IPS-NIHi11 (cell line): ENCODE measurements around the gene FRMD3.

Experiments used
- DNase-seq: peaks from one replicate; pipeline ENCODE4 v3.0.0; 2012; ENCODE audit warnings: mixed read lengths, low spot score

Gene FRMD3

DNA sequence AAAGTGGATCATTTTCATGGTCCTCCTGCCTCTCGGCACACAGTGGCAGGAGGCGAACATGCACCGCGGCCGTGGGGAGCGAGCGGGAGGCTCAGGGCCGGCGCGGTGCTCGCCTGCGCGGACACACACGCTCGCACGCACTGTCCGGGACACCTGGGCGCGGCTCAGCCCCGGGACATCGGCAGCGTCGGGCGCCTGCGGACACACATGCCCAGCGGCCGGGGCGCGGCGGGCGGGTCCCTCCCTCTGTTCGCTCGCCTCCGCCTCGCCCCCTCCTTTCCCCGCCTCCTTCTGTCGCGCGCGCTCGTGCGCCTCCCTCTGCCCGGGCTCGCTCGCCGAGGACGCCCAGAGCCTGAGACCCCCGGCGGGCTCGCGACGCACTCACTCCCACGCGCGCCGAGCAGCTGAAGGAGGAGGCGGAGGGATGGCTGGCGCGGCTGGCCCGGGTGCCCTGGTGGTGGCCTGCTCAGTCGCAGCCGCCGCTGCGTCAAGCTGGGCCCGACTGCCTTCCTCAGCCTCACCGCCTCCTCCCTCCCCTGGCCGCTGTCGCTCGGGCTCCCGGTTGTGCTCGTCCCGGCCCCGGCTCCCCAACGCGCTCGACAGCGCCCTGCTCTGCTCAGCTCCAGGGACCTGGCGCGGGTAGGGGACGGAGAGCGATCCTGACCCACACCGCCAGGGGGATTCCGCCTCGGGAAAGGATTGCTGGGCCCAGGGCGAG, at the start of gene FRMD3:
Gene FRMD3 (minus strand): TSS at position 230 of the 718 bp plus-strand sequence. CDS start 170 bp downstream, at position 60.
- peak; percentile 85 for DNase-seq

DNA sequence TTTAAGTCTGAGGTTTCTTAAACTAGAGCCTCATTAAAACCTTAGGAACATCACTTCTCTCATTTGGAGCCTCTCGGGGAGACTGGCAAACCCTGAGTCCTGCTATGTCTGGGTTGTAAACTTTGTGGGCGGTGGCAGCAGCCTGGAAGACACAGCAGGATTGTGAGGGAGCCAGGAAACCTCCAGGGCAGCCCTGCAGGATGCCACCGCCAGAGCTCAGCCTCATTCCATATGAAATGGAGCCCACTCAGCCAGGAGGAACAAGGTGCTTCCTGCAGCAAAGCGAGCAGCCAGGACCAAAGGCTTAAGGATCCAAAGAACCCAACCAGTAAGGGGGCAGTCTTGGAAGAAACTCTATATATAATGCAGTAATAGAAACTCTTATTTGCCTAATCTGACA, 46.8 kb upstream of the FRMD3 start:
- peak; percentile 21 for DNase-seq

DNA sequence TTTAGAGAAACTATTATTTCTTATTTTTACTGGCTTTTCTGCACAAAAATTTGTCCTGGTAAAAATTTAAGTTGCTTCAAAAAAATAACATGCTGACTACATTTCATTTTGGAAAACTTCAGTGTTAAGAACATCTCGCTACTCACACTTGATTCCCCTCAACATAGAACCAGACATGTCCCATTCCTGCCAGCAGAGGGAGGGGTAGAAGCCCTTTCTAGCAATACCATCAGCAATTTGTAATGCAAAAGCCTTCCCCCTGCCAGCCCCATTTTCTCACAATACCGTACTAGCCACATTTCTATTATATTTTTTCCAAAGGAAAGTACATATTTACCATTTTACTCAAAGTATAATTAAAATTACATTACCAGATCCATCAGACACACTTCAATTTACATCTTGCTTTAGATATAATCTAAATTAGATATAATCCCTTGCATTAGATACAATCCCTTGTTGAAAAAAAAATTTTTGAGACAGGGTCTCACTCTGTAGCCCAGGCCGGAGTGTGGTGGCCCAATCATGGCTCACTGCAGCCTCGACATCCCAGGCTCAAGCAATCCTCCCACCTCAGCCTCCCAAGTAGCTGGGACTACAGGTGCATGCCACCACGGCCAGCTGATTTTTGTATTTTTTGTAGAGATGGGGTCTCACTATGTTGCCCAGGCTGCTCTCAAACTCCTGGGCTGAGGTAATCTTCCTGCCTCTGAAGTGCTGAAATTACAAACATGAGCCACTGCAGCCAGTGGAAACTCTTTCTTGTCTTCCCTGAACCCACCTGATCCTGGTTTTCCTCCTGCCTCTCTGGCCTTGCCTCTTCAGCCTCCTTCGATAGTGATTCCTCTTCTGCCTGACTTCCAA, 45.2 kb upstream of the FRMD3 start:
- peak; percentile 77 for DNase-seq

DNA sequence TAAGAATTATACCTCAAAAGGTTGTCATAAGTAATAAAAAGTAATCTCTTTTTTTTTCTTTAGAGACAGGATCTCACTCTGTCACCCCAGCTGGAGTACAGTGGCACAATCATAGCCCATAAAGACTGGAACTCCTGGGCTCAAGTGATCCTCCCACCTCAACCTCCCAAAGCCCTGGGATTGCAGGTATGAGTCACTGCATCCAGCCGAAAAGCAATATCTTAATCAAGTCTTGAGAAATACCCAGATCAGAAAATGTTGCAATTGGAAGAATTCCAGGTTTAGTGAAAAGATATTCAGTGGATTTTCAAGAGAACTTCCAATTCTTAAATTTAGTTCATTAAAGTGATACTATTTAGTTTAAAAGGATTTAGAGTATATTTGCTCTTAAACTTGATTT, 43.8 kb upstream of the FRMD3 start:
- DNase-seq: no peak

DNA sequence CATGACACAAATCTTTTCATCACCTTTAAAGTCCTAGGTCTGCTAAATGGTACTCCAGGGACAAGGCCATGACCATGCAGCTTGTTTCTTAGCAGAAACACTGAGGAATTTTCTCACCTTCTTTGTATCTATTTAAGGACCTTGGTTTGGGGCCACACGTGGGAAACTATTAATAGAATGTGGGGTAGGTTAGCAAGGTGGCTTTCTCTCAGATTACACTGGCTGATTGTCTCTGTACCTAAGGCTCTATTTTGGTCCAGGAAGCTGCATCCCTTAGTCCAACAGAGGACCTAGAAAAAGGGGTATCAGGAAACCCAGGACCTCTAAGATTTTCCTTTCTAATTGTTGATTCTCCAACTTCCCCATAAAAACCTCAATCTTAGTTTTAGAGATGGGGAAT, 36.3 kb upstream of the FRMD3 start:
- DNase-seq: no peak

DNA sequence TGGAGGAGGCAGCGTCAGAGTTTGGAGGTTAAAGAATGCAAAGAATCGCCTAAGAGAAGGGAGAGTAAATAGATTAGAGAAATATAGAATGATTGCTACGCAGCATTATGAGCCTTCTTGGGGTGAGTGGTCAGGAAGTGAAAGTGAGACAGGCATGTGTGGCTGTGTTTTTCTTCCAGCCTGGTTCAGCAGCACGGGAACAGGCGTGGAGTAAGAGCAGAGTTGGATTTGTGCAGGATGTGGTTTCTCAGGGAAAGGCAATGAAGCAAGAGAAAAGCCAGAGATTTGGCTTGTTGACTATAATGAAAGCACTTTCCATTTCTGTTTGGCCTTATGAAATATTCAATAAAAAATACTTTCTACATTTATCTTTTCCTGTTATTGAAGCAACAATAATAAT, 34.3 kb upstream of the FRMD3 start:
- DNase-seq: no peak

DNA sequence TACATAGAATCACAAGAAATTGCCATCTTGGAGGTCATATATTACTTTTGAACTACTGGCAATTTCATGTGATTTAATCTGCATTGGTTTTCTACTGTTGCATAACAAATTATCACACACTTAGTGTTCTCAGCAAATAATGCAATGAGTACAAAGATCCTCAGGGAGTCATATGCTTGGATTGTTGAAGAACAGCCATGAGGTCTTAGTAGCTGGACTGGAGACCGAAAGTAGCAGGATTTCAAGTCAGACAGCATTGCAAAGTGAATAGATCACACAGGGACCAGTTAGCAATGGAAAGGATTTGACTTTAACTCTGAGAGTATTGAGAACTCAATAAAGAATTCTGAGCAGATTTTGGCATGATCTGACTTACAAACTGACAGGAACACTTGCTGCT, 32.2 kb upstream of the FRMD3 start:
- no peak for DNase-seq

DNA sequence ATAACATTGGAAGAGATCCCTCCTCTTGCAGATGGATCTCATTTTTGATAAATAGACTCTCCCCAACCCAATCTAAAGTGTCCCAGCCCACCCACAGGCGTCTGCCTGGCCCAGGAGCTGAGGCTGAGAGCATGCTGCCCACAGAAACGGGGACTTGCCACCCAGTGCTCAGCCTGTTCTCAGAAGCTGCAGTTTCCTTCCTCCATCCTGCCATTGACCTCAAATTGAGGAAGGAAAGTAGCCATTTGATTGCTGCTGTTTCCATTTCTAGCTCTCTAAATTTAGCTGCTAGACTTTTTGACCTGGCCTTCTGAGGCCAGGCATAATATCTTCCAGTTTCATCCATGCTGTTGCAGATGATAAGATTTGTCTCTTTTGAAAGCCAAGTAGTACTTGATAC, 31.1 kb upstream of the FRMD3 start:
- no peak for DNase-seq

DNA sequence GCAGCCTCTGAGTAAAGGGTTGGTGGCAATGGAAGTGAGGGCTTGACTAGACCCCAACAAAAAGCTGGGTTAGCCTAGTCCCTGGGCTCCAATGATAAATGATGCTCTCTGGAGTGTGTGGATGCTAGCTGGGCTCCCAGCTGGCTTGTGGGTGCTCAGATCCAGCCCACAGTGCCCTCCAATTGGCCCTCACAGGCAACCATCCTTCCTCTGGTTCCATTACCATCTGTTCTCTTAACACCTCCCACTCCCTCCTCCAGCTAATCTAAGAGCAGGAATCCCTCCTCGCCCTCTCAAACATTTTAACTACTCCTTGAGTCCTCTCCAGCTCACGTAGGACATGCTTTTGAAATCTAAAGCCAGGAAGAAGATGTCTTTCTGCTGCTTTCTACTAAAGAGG, 25.2 kb upstream of the FRMD3 start:
- no peak for DNase-seq

DNA sequence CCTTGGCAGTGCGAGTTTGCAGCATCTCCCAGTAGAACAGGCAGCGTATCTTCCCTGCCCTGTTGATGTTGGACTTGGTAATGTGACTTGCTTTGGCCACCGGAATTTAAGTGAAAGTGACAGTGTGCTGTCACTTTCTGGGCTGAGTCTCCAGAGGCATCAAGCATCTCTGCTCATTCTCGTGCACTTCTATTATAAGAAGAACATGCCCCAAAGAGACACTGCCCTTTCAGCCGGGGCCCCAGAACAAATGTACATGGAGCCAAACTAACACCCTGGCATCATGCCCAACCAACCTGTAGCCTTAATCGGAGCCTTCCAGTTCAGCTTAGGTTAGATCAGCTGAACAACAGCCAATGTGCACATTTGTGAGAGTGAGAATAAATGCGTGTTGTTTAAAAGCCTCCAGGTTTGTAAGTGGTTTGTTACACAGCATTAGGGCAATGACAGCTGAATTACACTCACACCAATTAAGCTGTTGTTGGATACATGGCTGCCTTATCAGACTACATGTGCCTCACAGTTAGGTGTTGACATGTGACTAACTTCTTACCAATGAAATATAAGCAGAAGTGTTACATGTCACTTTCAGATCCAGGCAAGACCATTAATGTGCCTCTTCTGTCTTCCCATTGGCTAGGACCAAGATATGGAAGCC, 22.1 kb upstream of the FRMD3 start:
- DNase-seq: no peak

DNA sequence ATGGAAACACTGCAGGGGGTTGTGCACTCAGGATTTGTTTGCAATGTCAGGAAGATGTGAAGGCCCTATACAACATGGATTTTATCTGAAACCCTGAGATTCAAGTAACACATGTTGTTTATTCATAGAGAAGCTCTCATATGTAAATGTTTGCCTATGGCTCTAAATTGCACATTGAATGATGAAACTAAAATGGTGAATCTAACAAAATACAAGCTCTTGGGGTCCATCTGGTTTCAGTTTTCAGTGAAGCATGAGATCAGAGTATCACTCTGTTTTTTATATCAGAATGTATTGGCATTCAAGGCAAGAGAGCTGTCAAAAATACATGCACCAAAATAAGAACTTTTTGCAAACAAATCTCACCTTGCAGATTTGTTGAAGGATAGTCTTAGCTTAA, 19.6 kb upstream of the FRMD3 start:
- DNase-seq: no peak

DNA sequence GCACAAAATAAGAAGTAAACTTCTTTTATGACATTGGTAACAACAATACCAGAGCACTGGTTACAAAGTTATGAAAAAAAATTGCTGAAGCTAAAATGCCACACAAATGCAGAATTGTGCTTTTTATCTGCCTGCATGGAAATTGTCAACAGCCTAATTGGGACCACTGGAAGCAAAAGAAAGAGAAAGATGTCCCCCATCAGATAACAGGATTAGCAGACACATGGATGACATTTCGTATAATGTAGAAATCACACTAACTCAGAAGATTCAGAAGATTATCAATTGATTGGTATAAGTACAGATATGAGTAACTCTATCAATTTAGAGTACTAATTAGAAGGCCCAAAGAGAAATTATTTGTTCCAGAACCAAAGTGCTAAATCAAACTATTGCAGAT, 19.1 kb upstream of the FRMD3 start:
- no peak for DNase-seq

DNA sequence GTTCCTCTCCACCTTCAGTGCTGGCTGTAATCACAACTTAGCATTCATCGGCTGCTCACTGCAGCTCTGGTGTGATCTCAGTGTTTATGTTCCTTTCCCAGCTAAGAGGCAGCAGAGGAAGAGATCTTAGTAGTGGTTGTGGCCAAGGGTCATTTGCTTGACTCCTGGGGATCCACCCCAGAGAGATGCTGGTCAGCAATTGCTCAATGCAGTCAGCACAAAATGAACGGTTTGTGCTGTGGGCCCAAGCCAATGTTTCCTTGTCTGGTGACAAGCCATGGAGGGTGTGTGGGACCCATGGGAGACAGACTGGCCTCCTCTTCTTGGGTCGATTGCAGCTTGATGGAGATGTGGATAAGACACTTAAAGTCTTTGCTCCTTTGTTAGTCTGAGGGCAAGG, 16.1 kb upstream of the FRMD3 start:
- no peak for DNase-seq

DNA sequence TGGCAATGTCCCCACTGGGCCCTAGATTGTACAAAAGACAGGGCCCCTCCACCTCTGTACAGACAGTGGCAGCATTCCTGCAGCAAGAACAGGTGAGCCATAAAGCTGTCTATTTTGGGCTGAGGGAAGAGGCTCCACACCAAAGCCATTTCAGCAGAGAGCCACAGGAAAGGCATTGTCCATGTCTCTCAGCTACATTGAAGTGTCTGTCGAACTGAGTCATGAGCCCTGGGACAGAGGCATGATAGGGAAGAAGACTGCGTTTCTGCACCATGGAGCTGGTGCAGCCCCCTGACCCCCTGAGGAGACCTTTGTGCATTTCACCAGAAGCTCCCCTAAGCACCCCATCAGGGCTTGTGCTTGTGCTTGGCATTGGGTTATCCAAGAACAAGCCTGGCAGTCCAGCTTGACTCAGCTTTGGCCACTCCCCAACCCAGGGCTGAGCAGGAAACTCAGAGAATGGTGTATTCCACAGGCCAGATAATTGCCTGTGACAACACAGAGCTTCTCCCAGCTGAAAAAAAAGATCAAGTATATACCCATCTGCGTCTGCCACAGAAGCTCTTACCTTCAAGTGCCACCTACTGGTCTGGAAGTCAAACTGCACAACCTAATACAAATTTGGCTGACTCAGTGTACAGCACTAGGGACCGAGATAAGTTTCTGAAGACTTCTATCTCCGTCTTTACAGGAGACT, 5.9 kb upstream of the FRMD3 start:
- peak; percentile 58 for DNase-seq

DNA sequence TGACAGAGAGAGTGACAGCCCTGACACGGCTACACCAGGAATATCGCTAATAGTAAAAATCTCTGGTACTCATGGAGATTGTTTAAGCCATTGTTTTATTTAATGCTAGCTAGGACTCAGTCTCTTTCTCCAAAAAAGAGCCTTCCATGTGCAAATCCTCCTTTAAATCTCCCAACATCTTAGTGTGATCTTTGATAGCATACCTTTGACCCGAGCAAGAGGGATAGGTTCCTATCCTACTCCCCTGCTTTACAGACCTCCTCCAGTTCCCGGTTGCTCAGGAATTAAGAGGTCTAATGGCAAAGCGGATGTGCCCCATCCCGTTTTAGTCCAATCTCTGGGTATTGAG, 663 bp upstream of the FRMD3 start:
- DNase-seq: no peak

DNA sequence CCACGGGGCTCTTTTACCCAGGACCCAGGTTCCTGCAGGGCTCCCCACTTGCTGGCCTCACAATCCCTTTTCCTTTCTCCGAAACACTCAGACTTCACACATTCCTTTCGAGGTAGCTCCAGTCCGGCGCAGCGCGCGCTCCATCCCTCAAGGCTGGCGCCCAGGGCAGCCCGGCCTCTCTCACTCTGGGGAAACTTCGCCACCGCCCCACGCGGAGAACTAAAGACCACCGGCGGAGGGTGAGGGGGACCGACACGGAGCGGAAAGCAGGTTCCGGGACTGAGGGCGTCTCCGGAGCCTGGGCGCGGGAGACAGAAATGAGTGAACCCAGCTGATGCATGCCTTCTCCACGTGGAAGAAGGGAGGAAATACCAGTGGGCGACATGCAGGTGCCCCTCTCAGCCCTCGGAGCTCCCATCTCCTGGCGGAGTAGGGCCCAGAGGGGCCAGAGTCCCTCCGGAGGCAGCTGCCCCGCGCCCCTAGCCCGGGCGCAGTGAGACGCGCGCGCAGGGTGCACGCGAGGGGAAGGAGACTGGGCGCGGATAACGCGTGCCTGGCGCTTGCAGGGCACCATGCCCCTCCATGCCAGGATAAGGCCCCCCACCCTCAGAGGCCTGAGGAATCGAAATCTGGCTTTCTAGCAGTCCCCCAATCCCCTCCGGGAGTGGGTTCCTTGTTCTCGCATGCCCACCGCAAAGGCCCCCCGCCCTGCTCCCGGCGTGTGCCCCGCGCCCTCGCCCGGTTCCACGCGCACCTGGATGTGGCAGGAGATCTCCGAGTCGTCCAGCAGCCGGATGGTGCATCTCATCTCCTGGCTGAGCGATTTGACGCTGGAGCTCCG, 650 bp downstream of the FRMD3 start:
- DNase-seq: no peak

DNA sequence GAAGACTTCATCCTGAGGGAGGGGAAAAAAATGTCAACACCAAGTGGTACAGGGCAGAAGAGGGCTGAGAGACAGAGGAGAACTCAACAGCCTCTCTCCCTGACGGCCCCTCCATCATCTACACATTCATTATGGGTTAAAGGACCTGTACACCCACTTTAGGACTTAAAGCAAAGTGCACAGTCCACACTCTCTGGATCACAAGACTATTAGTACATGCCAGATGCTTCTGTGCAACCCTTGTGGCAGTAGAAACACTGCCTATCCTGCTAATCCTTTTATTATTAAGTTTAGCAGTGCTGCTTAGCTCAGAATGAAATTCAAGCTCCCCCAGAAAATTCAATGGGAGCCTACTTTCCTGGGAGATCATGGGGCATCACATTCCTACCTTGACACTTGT, 1.9 kb downstream of the FRMD3 start:
- DNase-seq: no peak

DNA sequence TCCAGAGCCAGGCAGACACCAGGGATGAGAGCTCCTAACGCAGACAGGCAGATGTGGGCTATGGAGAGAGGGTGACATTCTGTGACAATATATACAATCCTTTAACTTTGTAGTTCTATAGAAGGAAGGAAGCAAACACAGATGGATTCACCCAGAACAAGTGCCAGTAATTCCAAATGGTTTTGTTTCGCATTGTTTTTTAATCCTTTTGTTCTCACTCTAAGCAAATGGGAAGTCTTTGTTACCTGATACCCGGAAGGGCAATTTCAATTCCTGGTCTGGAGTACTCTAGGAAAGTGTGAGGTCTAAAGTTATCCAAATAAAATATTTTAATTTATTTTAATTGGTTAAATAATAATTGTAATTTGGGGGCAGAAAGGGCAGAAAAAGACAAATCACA, 2.5 kb downstream of the FRMD3 start:
- peak; percentile 22 for DNase-seq

DNA sequence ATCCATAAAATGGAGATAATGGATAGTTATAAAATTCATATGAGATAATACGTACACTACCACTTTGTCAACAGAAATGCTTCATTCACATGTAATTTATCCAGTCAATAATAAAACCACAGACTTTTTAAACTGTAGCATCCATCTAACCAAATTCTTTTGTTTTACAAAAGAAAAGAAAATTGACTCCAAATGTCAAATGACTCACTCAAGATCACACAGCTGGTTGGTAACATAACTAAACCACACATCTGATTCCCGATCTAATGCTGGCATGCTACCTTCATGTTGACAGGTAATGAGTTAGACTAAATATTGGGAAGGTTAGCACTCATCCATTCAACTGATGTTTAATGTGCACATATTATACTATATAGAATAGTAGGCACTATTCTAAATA, 4.9 kb downstream of the FRMD3 start:
- no peak for DNase-seq

DNA sequence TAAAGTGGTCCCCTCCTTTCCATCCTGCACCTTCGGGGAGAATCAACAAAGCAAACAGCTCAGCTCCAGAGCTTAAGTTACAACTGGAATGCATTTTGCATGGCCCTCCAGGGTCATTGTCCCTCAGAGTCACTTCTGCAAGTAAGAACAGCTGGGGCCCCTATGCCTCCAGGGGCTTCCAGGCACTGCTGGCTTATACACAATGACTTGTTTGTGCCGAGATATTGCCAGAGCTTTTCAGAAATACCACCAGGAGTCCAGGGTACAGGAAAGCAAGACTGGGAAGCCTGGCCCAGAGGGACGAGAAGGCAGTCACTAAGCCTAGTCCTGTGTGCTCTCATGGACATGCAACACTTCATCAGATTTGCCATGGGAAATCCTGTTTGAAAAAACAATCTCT, 11.3 kb downstream of the FRMD3 start:
- DNase-seq: peak; percentile 26

DNA sequence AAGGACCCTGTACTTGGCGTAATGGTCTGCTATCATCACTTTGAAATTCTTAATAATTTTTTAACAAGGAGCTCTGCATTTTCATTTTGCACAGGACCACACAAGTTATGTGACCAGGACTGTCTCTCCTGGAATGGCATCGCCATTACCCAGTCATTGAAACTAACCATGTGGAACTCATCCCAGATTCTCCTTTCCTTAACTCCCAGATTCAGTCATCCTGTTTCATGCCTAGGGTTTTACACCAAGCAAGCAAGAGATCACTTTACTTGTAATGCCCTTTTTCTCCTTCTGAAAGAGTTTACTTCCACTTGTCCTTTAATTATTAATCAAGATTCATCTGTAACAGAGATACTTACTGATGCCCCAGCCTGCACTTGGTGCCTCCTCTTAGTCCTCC, 12.0 kb downstream of the FRMD3 start:
- no peak for DNase-seq

DNA sequence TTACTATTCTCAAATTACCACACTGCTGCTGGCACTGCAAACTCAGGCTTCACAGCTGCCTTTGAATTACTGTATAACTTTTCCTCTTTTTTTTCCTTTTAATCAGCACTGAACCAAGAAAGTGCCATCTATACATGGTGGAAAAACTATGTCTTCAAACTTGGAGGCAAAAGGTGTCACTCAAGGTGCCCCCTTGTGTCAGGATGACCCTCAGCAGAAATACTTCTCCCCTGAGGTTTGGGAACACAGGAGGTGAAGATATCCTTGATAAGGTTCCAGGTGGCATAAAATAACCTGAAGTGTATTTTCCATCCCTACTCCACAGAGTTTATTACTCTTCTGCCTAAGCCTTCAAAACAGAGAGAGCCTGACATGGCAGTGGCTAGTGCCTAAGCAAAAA, 14.5 kb downstream of the FRMD3 start:
- DNase-seq: no peak
